HG02884 (cell line): ENCODE measurements around the gene DERL3.

Source experiments
- ATAC-seq: cut with Tn5 transposase; IDR thresholded peaks from one replicate; pipeline ENCODE4 v1.9.1; 2021; ENCODE audit warnings: mild to moderate bottlenecking, moderate library complexity; ENCODE audit not compliant: unreplicated experiment

The DERL3 gene

GRCh38 chr22:23832226-23833016, 6.4 kb downstream of the DERL3 start:
- no peak for ATAC-seq

GRCh38 chr22:23831781-23832180, 7.0 kb downstream of the DERL3 start:
- no peak for ATAC-seq

GRCh38 chr22:23831261-23831660, 7.5 kb downstream of the DERL3 start:
- ATAC-seq, result no peak

GRCh38 chr22:23829845-23830372, 8.9 kb downstream of the DERL3 start:
- no peak for ATAC-seq

GRCh38 chr22:23828800-23829680, 9.8 kb downstream of the DERL3 start:
- ATAC-seq, result no peak

- no peak for ATAC-seq
Observed at GRCh38 chr22:23827351-23827995, 11.3 kb downstream of the DERL3 start.

- no peak for ATAC-seq
Observed at GRCh38 chr22:23826510-23827350, 12.1 kb downstream of the DERL3 start.

- no peak for ATAC-seq
Observed at GRCh38 chr22:23825246-23825905, 13.4 kb downstream of the DERL3 start.

- no peak for ATAC-seq
Observed at GRCh38 chr22:23824476-23825245, 14.1 kb downstream of the DERL3 start.

- ATAC-seq, result no peak
Observed at GRCh38 chr22:23823331-23823791, 15.4 kb downstream of the DERL3 start.

- no peak for ATAC-seq
Observed at GRCh38 chr22:23822101-23822671, 16.6 kb downstream of the DERL3 start.

- no peak for ATAC-seq
Observed at GRCh38 chr22:23820748-23821211, 18.0 kb downstream of the DERL3 start.

- ATAC-seq, result no peak
Observed at GRCh38 chr22:23818541-23818940, 20.3 kb downstream of the DERL3 start.

GRCh38 chr22:23817146-23817545, 21.7 kb downstream of the DERL3 start:
- ATAC-seq, result no peak

- ATAC-seq, result no peak
Observed at GRCh38 chr22:23816156-23816976, 22.4 kb downstream of the DERL3 start.

GRCh38 chr22:23815541-23816155, 23.2 kb downstream of the DERL3 start:
- ATAC-seq, result no peak

GRCh38 chr22:23812378-23812777, 26.4 kb downstream of the DERL3 start:
- no peak for ATAC-seq
